Measurements from ENCODE around the gene POLD1.
A peak's percentile ranks its signal among the peaks of the same experiment; 100 is the strongest.

DNA sequence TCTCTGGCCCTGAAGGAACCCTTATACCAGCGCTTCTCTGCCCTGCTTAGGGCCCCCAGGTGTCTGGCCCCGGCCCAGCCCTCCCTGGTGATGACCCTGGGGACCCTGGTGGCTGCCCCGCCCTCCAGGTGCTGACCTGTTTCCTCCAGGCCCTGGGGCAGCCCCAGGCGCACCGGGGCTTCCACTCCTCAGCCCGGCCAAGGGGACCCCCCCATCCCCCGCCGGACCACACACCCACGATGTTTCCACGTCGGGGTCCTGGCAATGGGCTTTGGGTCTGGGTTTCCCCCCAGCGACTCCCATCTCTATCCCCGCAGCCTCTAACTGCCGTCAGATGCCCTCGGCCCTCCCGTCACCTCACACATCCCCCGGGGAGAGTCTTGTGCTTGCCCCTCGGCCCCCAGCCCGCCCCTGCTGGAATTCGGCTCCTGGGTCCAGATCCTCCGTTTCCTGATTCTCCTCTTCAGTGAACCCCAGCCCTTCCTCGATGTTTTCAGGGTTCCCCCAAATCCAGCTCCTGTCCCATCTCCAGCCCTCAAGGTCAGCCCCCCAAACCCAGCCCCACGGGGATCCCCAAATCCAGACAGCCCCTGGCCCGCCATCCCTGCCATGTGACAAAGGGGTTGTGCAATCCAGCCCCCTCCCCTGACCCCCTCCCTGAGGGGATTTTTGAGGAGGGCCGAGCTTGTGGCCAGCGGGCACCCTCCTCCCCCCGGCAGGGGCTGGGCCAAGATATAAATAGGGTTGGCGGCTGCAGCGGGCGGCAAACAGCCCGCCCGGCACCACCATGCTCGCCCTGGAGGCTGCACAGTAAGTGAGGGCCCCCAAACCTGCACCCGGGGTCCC is 34.3 kb downstream of the POLD1 start, which contains the start of gene SPIB:
- TF ChIP-seq, protein P1, sequence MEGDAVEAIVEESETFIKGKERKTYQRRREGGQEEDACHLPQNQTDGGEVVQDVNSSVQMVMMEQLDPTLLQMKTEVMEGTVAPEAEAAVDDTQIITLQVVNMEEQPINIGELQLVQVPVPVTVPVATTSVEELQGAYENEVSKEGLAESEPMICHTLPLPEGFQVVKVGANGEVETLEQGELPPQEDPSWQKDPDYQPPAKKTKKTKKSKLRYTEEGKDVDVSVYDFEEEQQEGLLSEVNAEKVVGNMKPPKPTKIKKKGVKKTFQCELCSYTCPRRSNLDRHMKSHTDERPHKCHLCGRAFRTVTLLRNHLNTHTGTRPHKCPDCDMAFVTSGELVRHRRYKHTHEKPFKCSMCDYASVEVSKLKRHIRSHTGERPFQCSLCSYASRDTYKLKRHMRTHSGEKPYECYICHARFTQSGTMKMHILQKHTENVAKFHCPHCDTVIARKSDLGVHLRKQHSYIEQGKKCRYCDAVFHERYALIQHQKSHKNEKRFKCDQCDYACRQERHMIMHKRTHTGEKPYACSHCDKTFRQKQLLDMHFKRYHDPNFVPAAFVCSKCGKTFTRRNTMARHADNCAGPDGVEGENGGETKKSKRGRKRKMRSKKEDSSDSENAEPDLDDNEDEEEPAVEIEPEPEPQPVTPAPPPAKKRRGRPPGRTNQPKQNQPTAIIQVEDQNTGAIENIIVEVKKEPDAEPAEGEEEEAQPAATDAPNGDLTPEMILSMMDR (IDR thresholded peaks at IDR 0.05 in 8 of 11, conservative IDR thresholded peaks at IDR 0.05 in 3 of 11): no peak
- TF ChIP-seq POLR2AphosphoS5 (IDR thresholded peaks at IDR 0.05) (peak; percentile 72 to 79 (median 74)), POLR2A (IDR thresholded peaks at IDR 0.05) (peak in 1 of 3 donors; percentile 31)
